ENCODE results near the gene RBPMS2.

Gene RBPMS2

GRCh38 chr15:64774629-64775493, 528 bp downstream of the RBPMS2 start:
- DNase-seq (ENCODE audit: low spot score), result no peak
- in situ Hi-C loops (cut with MboI; ENCODE audit: low sequenced_read_pairs, unreplicated experiment), result no loop called here
- TF ChIP-seq CTCF (IDR thresholded peaks at IDR 0.05; ENCODE audit: borderline replicate concordance, control extremely low read depth, extremely low read depth, insufficient read depth, missing control alignments), result no peak

- no peak for TF ChIP-seq CTCF (IDR thresholded peaks at IDR 0.05; ENCODE audit: borderline replicate concordance, control extremely low read depth, extremely low read depth, insufficient read depth, missing control alignments)
- in situ Hi-C loops (cut with MboI; ENCODE audit: low sequenced_read_pairs, unreplicated experiment), result no loop called here
- no peak for DNase-seq (ENCODE audit: low spot score)
Measured at GRCh38 chr15:64774037-64774628, 1.3 kb downstream of the RBPMS2 start.

GRCh38 chr15:64773606-64774005, 1.8 kb downstream of the RBPMS2 start:
- DNase-seq (ENCODE audit: low spot score), result no peak
- no peak for TF ChIP-seq CTCF (IDR thresholded peaks at IDR 0.05; ENCODE audit: borderline replicate concordance, control extremely low read depth, extremely low read depth, insufficient read depth, missing control alignments)
- in situ Hi-C loops (cut with MboI; ENCODE audit: low sequenced_read_pairs, unreplicated experiment), result no loop called here

- TF ChIP-seq CTCF (IDR thresholded peaks at IDR 0.05; ENCODE audit: borderline replicate concordance, control extremely low read depth, extremely low read depth, insufficient read depth, missing control alignments), result no peak
- in situ Hi-C loops (cut with MboI; ENCODE audit: low sequenced_read_pairs, unreplicated experiment), result no loop called here
Measured at GRCh38 chr15:64772964-64773363, 2.4 kb downstream of the RBPMS2 start.

GRCh38 chr15:64772488-64772887, 2.9 kb downstream of the RBPMS2 start:
- DNase-seq (ENCODE audit: low spot score), result no peak
- no peak for TF ChIP-seq CTCF (IDR thresholded peaks at IDR 0.05; ENCODE audit: borderline replicate concordance, control extremely low read depth, extremely low read depth, insufficient read depth, missing control alignments)
- in situ Hi-C loops (cut with MboI; ENCODE audit: low sequenced_read_pairs, unreplicated experiment), result no loop called here

More at GRCh38 chr15:64772964-64773363, 2.4 kb downstream of the RBPMS2 start:
- no peak for DNase-seq (ENCODE audit: low spot score)

GRCh38 chr15:64770626-64771025, 4.8 kb downstream of the RBPMS2 start:
- in situ Hi-C loops (cut with MboI; ENCODE audit: low sequenced_read_pairs, unreplicated experiment), result no loop called here
- no peak for DNase-seq (ENCODE audit: low spot score)
- TF ChIP-seq CTCF (IDR thresholded peaks at IDR 0.05; ENCODE audit: borderline replicate concordance, control extremely low read depth, extremely low read depth, insufficient read depth, missing control alignments), result no peak
